ENCODE results near the gene VAV1.

The VAV1 gene

DNA sequence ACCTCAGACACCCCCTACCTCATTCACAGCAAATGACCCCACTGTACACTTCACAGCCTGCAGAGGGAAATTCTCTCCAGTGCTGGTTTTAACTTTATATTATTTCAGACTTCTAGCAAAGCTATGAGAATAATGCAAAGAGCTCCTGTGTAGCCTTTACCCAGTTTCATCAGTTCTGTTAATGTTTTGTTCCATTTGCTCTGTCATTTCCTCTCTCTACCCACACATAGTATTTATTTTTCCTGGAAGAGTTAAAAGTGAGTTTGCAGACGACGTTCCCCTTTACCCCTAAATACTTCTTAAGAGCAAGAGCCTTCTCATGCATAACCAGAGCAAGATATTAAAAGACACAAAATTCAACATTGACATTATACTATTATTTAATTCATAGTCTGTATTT lies 65.0 kb downstream of the VAV1 start:
- Histone ChIP-seq H3K27ac (ENCODE audit: low read depth, low read length, poor library complexity, severe bottlenecking) (no peak overlapping the region), H3K27me3 (ENCODE audit: insufficient read depth, low read length) (no peaks in the 10 kb centered on the region), H4K20me1 (ENCODE audit: insufficient read depth, low read length) (no peaks in the 10 kb centered on the region), H3K4me3 (ENCODE audit: low read depth, low read length, poor library complexity, severe bottlenecking) (no peak overlapping the region), H3F3A (ENCODE audit: insufficient read depth, low read length) (no peaks in the 10 kb centered on the region), H3K4me2 (ENCODE audit: low read length) (no peak overlapping the region), H3K4me1 (ENCODE audit: insufficient read depth, low read length, severe bottlenecking) (no peaks in the 10 kb centered on the region), H3K9me2 (ENCODE audit: low read depth, low read length) (no peaks in the 10 kb centered on the region), H3K79me2 (ENCODE audit: insufficient read depth, low read length) (no peaks in the 10 kb centered on the region), H3K9me3 (ENCODE audit: low read length) (no peaks in the 10 kb centered on the region), H2AFZ (ENCODE audit: low read length) (no peak overlapping the region), H3K36me3 (ENCODE audit: insufficient read depth, low read length) (peaks cover 80% of the 10 kb centered on the region), H3K9ac (ENCODE audit: low read length) (no peak overlapping the region)
- TF ChIP-seq, protein P1, sequence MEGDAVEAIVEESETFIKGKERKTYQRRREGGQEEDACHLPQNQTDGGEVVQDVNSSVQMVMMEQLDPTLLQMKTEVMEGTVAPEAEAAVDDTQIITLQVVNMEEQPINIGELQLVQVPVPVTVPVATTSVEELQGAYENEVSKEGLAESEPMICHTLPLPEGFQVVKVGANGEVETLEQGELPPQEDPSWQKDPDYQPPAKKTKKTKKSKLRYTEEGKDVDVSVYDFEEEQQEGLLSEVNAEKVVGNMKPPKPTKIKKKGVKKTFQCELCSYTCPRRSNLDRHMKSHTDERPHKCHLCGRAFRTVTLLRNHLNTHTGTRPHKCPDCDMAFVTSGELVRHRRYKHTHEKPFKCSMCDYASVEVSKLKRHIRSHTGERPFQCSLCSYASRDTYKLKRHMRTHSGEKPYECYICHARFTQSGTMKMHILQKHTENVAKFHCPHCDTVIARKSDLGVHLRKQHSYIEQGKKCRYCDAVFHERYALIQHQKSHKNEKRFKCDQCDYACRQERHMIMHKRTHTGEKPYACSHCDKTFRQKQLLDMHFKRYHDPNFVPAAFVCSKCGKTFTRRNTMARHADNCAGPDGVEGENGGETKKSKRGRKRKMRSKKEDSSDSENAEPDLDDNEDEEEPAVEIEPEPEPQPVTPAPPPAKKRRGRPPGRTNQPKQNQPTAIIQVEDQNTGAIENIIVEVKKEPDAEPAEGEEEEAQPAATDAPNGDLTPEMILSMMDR (IDR thresholded peaks at IDR 0.05; ENCODE audit: low read length), result no peak
- no peak for TF ChIP-seq EZH2 (IDR thresholded peaks at IDR 0.05; ENCODE audit: borderline replicate concordance, low read length)

DNA sequence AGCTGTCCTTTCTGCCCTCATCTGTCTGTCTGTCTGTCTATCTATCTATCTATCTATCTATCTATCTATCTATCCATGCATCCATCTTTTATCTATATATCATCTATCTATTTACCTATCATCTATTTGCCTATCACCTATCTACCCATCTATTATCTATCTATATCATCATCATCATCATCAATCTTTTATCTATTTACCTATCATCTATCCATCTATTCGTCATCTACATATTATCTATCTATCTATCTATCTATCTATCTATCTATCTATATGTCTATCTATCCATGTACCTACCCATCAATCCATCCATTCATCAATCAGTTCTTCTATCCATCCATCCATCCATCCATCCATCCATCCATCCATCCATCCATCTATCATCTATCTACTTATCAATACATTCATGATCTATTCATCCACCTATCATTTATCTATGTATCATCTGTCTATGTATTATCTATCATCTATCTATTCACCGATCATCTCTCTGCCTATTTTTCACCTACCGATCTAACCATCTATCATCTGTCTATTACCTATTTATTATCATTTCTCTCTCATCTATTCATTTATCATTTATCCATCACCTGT lies 65.7 kb downstream of the VAV1 start:
- Histone ChIP-seq H2AFZ (ENCODE audit: low read length) (no peak overlapping the region), H3K9me2 (ENCODE audit: low read depth, low read length) (no peaks in the 10 kb centered on the region), H3K9me3 (ENCODE audit: low read length) (no peaks in the 10 kb centered on the region), H3K4me1 (ENCODE audit: insufficient read depth, low read length, severe bottlenecking) (no peaks in the 10 kb centered on the region), H3K36me3 (ENCODE audit: insufficient read depth, low read length) (peaks cover 80% of the 10 kb centered on the region), H3K79me2 (ENCODE audit: insufficient read depth, low read length) (no peaks in the 10 kb centered on the region), H3F3A (ENCODE audit: insufficient read depth, low read length) (no peaks in the 10 kb centered on the region), H4K20me1 (ENCODE audit: insufficient read depth, low read length) (no peaks in the 10 kb centered on the region), H3K4me3 (ENCODE audit: low read depth, low read length, poor library complexity, severe bottlenecking) (no peak overlapping the region), H3K27ac (ENCODE audit: low read depth, low read length, poor library complexity, severe bottlenecking) (no peak overlapping the region), H3K4me2 (ENCODE audit: low read length) (no peak overlapping the region), H3K9ac (ENCODE audit: low read length) (no peak overlapping the region), H3K27me3 (ENCODE audit: insufficient read depth, low read length) (no peaks in the 10 kb centered on the region)
- TF ChIP-seq, protein P1 (IDR thresholded peaks at IDR 0.05; ENCODE audit: low read length), result no peak

DNA sequence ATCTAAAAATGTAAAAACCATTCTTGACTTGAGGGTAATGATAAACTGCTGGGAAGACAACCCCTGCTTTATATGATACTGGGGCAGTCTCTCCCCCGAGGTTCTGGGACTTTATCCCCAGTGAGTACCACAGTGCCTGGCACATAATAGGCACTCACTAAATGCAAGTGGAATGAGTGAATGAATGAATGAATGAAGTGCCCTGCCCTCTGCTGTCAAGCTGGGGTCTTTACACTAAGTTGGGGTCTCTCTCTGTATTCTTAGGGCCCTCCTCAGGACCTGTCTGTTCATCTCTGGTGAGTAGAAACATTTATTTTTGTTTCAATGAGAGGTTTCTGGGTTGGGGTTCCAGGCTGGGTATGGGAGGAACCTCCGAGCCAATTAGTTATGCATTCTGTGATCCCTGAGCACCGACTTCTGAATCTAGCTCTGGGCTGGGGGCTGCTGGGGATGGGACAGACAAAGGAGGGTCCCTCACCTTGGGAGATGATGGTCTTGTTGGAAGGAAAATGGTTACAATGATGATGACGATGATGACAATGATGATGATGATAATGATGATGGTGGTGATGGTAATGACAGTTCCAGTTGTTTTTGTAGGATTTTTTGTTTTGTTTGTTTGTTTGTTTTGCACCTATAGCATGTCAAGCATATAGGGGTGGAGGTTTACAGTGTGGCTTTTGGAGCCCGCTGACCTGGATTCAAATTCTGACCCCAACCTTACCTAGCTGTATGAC lies 70.5 kb downstream of the VAV1 start:
- Histone ChIP-seq H3K79me2 (ENCODE audit: insufficient read depth, low read length) (no peaks in the 10 kb centered on the region), H3K27ac (ENCODE audit: low read depth, low read length, poor library complexity, severe bottlenecking) (no peak overlapping the region), H3K9ac (ENCODE audit: low read length) (no peak overlapping the region), H3K9me3 (ENCODE audit: low read length) (no peaks in the 10 kb centered on the region), H3K9me2 (ENCODE audit: low read depth, low read length) (no peaks in the 10 kb centered on the region), H3K4me2 (ENCODE audit: low read length) (no peak overlapping the region), H2AFZ (ENCODE audit: low read length) (no peak overlapping the region), H4K20me1 (ENCODE audit: insufficient read depth, low read length) (no peaks in the 10 kb centered on the region), H3K27me3 (ENCODE audit: insufficient read depth, low read length) (no peaks in the 10 kb centered on the region), H3K4me1 (ENCODE audit: insufficient read depth, low read length, severe bottlenecking) (no peaks in the 10 kb centered on the region), H3F3A (ENCODE audit: insufficient read depth, low read length) (no peaks in the 10 kb centered on the region), H3K36me3 (ENCODE audit: insufficient read depth, low read length) (peaks cover 56% of the 10 kb centered on the region), H3K4me3 (ENCODE audit: low read depth, low read length, poor library complexity, severe bottlenecking) (no peak overlapping the region)
- TF ChIP-seq EZH2 (IDR thresholded peaks at IDR 0.05; ENCODE audit: borderline replicate concordance, low read length), result no peak
- TF ChIP-seq, protein P1 (IDR thresholded peaks at IDR 0.05; ENCODE audit: low read length), result no peak
